Prostate gland (tissue), 2 donors: ENCODE results near the gene AP5B1.

Source experiments
- POLR2A ChIP-seq: fragments of 450-650 bp; IDR thresholded peaks from one replicate; pipeline ENCODE4 v1.6.1; 2016; ENCODE audit warnings: antibody characterized with exemption, mild to moderate bottlenecking
- POLR2AphosphoS5 ChIP-seq: sonication (generic); formaldehyde crosslinking; IDR thresholded peaks from one replicate; pipeline ENCODE4 v1.6.1; 2017; ENCODE audit warnings: antibody characterized with exemption
- TF ChIP-seq, protein P1 (sequence below), 4 experiments: fragments of 200-600 bp in 2 of 4; fragments of 450-650 bp in 2 of 4; sonication (generic) in 2 of 4; IDR thresholded peaks; 1 replicate in 3 of 4; 2 replicates in 1 of 4; pipeline ENCODE4 v1.5.1; 2016 to 2019; ENCODE audit warnings: antibody characterized with exemption in 4 of 4, mild to moderate bottlenecking in 2 of 4, moderate library complexity in 2 of 4

DNA sequence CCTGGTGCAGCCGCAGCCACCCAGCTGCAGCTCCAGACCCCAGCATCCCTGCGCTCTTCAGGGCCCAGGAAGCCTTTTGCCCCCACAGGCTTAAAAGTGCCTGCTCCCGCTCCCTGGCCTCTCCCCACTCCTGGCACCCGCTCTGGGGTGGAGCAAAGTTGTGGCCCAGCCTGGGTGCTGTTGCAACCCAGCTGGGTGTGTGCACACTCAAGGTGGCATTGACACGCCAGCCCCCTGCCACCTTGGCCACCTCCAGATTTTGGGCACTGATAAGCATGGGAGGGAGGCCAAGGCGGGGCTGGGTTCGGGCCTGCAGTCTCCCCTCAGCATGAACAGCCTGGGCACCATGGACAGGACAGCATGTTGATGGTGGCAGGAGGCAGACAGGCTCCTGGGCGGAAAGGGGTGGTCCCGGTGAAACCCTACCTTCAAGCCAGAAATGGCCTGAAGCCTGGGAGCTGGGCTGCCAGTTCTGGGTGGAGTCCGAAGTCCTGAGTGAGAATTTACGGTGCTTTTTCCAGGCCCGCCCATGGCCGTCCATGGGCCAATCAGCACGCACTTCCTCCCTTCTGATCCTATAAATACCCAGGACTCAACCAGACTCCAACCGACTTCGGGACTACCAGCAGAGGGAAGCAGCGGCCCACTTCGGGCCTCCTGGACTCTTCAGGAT, 36.6 kb downstream of the AP5B1 start:
- TF ChIP-seq, protein P1, sequence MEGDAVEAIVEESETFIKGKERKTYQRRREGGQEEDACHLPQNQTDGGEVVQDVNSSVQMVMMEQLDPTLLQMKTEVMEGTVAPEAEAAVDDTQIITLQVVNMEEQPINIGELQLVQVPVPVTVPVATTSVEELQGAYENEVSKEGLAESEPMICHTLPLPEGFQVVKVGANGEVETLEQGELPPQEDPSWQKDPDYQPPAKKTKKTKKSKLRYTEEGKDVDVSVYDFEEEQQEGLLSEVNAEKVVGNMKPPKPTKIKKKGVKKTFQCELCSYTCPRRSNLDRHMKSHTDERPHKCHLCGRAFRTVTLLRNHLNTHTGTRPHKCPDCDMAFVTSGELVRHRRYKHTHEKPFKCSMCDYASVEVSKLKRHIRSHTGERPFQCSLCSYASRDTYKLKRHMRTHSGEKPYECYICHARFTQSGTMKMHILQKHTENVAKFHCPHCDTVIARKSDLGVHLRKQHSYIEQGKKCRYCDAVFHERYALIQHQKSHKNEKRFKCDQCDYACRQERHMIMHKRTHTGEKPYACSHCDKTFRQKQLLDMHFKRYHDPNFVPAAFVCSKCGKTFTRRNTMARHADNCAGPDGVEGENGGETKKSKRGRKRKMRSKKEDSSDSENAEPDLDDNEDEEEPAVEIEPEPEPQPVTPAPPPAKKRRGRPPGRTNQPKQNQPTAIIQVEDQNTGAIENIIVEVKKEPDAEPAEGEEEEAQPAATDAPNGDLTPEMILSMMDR (IDR thresholded peaks at IDR 0.05) = peak in 1 of 4 experiments; percentile 19
- TF ChIP-seq POLR2AphosphoS5 = no peak
- TF ChIP-seq POLR2A = no peak
